ENCODE results near the gene ZNF521.

The ZNF521 gene

DNA sequence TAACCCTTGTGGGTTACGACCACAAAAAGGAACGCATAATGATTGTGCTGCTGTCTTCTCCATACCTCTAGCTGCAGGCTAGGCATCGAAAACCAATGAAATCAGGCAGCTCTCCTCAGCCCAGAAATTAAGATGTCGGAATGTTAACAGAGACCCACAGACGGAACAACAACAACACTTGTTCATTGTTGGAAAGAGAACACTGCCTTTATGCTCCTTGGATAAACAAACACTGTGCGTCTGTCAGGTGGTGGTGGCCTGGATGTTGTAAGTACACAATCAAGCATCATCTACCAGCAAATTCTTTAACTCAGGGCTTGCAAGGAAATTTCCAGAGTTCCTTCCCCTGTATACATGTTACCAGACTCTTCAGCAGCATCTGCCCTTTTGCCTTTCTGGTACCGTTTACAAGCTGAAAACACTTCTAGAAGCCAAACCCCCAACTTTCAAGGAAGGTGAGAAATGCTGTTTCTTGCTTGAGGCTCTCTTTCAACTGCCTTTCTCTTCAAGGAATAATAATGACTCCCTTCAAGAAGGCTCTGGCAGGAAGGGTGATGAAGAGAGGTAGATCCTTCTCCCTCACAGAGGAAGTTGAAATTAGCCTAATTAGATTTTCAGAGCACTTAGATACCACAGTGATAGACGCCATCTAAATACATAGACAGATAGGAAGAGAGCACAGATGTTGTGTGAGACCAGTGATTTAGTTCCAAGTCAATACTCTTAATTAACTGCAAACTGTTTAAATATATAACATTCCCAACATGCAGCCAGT is 332.7 kb downstream of the ZNF521 start:
- no peaks in the 10 kb centered on the region for H3K36me3 Mint-ChIP-seq
- peaks cover 3 to 4% of the 10 kb centered on the region in 2 donors for H3K9me3 Mint-ChIP-seq
- no peaks in the 10 kb centered on the region for H3K4me1 Mint-ChIP-seq
- H3K27me3 Mint-ChIP-seq = peaks cover 22 to 28% of the 10 kb centered on the region in 2 donors
- H3K4me3 Mint-ChIP-seq = no peak overlapping the region
- no peak overlapping the region for H3K27ac Mint-ChIP-seq
- no peak for DNase-seq
- ATAC-seq (replicated peaks) = no peak

DNA sequence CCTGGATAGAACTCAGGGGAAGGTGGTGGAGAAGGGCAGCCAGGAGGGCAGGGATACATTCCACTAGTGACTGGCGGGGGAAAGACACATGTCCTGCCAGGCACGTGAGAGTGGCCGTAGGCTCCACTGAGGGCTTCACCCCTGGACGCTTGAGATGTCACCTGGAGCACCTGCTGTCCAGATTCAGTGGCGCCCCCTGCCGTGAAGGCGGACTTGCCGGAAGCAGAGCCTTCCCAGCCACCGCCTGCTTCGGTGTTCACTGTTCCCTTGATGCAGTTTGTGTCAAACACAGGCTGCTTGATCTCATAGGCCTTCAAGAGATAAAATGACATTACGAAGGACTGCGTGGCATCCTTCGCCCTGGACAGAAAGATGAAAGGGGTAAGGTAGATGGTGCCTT is 335.3 kb downstream of the ZNF521 start:
- H3K4me3 Mint-ChIP-seq = no peak overlapping the region
- H3K4me1 Mint-ChIP-seq = no peaks in the 10 kb centered on the region
- H3K9me3 Mint-ChIP-seq = peaks cover 1 to 5% of the 10 kb centered on the region in 2 donors
- no peak for DNase-seq
- no peak overlapping the region for H3K27ac Mint-ChIP-seq
- ATAC-seq (replicated peaks) = no peak
- no peaks in the 10 kb centered on the region for H3K36me3 Mint-ChIP-seq
- H3K27me3 Mint-ChIP-seq = peaks cover 19 to 28% of the 10 kb centered on the region in 2 donors

DNA sequence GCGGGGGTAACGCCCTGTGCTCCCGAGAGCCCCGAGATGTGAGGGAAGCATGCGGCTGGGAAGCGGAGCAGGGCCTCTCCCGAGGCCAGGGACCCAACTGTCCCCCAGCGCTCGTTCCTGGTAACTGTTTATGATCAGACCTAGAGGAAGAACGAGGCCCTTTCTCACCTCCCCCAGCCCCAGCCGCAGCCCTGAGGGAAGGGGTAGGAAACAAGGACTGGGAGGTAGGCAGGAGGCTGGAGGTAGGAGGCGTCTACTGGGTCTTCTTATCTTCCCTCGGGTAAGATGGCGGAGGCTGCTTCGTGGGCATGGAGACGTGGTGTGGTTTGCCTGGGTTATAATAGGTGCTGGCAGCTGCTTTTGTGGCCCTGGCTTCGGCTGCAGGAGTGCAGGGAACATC is 335.8 kb downstream of the ZNF521 start:
- ATAC-seq (replicated peaks) (no peak), DNase-seq (no peak)
- Mint-ChIP-seq H3K9me3 (peaks cover 0 to 5% of the 10 kb centered on the region in 2 donors), H3K4me3 (no peak overlapping the region), H3K4me1 (no peaks in the 10 kb centered on the region), H3K27me3 (peaks cover 18 to 28% of the 10 kb centered on the region in 2 donors), H3K27ac (no peak overlapping the region), H3K36me3 (no peaks in the 10 kb centered on the region)
